Small intestine (tissue), 7 donors: ENCODE measurements around the gene ADCK2. TPM values are rescaled to one million over a fixed set of nuclear protein-coding genes. Genes with fewer than 3 reads are reported as not detected.
"Not testable (repeated sequence)": the region's sequence is repeated elsewhere in the genome, so short reads cannot be mapped to it uniquely, and the experiment has no call there.

Experiments used
- DNase-seq, 2 donors: peaks; one replicate each; pipeline versions ENCODE4 v3.0.0 to v3.0.0-alpha.2; 2013
- FAIRE-seq: peaks from 2 replicates; lab custom pipeline; 2012; peaks lifted over from hg19 to GRCh38; lab: Jason Lieb, UNC
- H3K27ac ChIP-seq, 3 donors: one replicate each; pipeline ENCODE4 v1.5.1; 2013; ENCODE audit warnings: low read length in 2 of 3, mild to moderate bottlenecking in 2 of 3, control low read depth in 1 of 3, inconsistent platforms in 1 of 3, low read depth in 1 of 3, moderate library complexity in 1 of 3
- H3K27me3 ChIP-seq, 3 donors: one replicate each; pipeline ENCODE4 v1.6.1; 2013; ENCODE audit warnings: low read length in 3 of 3, inconsistent platforms in 1 of 3; ENCODE audit not compliant: control insufficient read depth in 3 of 3, insufficient read depth in 3 of 3
- H3K36me3 ChIP-seq, 3 donors: one replicate each; pipeline ENCODE4 v1.6.1; 2013; ENCODE audit warnings: low read length in 3 of 3, inconsistent platforms in 1 of 3, low read depth in 1 of 3, mild to moderate bottlenecking in 1 of 3, moderate library complexity in 1 of 3; ENCODE audit not compliant: control insufficient read depth in 3 of 3, insufficient read depth in 2 of 3
- H3K4me1 ChIP-seq, 3 donors: one replicate each; pipeline ENCODE4 v1.6.1; 2013; ENCODE audit warnings: low read length in 2 of 3, inconsistent platforms in 1 of 3, low read depth in 1 of 3, mild to moderate bottlenecking in 1 of 3, moderate library complexity in 1 of 3; ENCODE audit not compliant: control insufficient read depth in 3 of 3, insufficient read depth in 2 of 3
- H3K4me3 ChIP-seq, 3 donors: one replicate each; pipeline ENCODE4 v1.5.1; 2013; ENCODE audit warnings: low read length in 3 of 3, control low read depth in 1 of 3, inconsistent platforms in 1 of 3, low read depth in 1 of 3, mild to moderate bottlenecking in 1 of 3, moderate library complexity in 1 of 3
- H3K9me3 ChIP-seq, 2 donors: one replicate each; pipeline ENCODE4 v1.6.1; 2013; ENCODE audit warnings: low read depth in 1 of 2, low read length in 1 of 2; ENCODE audit not compliant: control insufficient read depth in 2 of 2, insufficient read depth in 1 of 2
- WGBS, 3 donors: extraction: QIAGEN DNeasy Blood & Tissue Kit; methylation state at CpG; one replicate each; pipeline ENCODE4 v1.1.7; 2013; 5-methylcytosine and 5-hydroxymethylcytosine counted together
- polyA plus RNA-seq, 4 donors: library from polyadenylated mRNA; stranded (reverse) in 3 of 4; unstranded in 1 of 4; fragments of 200-250 nt in 3 of 4; fragments of 120-200 nt in 1 of 4; gene quantifications; one replicate each; pipeline versions ENCODE4 v1.2.1 to v1.2.3, GENCODE V29; 2013
- donor health status: healthy with polysubstance abuse.
- donor health status: control.
- donor health status: control.
- donor health status: Bipolar disorder and iron deficiency.
- donor health status: healthy.

The ADCK2 gene
- polyA plus RNA-seq, 4 donors, result 7.6 to 20.1 (median 12.2) TPM

- Histone ChIP-seq H3K4me1 (peaks cover 0 to 4% (median 0%) of the 10 kb centered on the region in 3 donors), H3K9me3 (no peaks in the 10 kb centered on the region), H3K27ac (no peak overlapping the region), H3K4me3 (no peak overlapping the region), H3K36me3 (no peaks in the 10 kb centered on the region), H3K27me3 (peaks cover 0 to 3% (median 0%) of the 10 kb centered on the region in 3 donors)
- WGBS, 3 donors, result 32 to 43% (median 38%) methylated on average over 2 of the region's 2 CpGs
- DNase-seq, result no peak
- no peak for FAIRE-seq
Measured at GRCh38 chr7:140661124-140661523, 11.6 kb upstream of the ADCK2 start.

GRCh38 chr7:140662938-140663337 is 9.8 kb upstream of the ADCK2 start:
- FAIRE-seq, H3K4me3 ChIP-seq: not testable (repeated sequence)

GRCh38 chr7:140667476-140667875 is 5.3 kb upstream of the ADCK2 start:
- no peaks in the 10 kb centered on the region for H3K27me3 ChIP-seq
- H3K27ac ChIP-seq, result no peak overlapping the region
- H3K36me3 ChIP-seq, result no peaks in the 10 kb centered on the region
- no peak overlapping the region for H3K4me3 ChIP-seq
- H3K9me3 ChIP-seq, result no peaks in the 10 kb centered on the region
- no peak for DNase-seq
- peaks cover 0 to 5% (median 0%) of the 10 kb centered on the region in 3 donors for H3K4me1 ChIP-seq
- 76 to 89% (median 87%) methylated on average over 1 of the region's 1 CpG for WGBS, 3 donors
- FAIRE-seq, result no peak

More at GRCh38 chr7:140662938-140663337, 9.8 kb upstream of the ADCK2 start:
- H3K27ac ChIP-seq, H3K36me3 ChIP-seq, H3K9me3 ChIP-seq, H3K4me1 ChIP-seq, H3K27me3 ChIP-seq, DNase-seq: not testable (repeated sequence)
- WGBS, 3 donors, result 31 to 94% (median 79%) methylated on average over 1 of the region's 2 CpGs

- FAIRE-seq, result no peak
- 84 to 93% (median 90%) methylated on average over 1 of the region's 1 CpG for WGBS, 3 donors
- no peaks in the 10 kb centered on the region for H3K27me3 ChIP-seq
- H3K9me3 ChIP-seq, result no peaks in the 10 kb centered on the region
- no peak for DNase-seq
- H3K4me1 ChIP-seq, result peaks cover 0 to 5% (median 0%) of the 10 kb centered on the region in 3 donors
- H3K36me3 ChIP-seq, result no peaks in the 10 kb centered on the region
- H3K4me3 ChIP-seq, result no peak overlapping the region
- H3K27ac ChIP-seq, result no peak overlapping the region
Measured at GRCh38 chr7:140668641-140669040, 4.1 kb upstream of the ADCK2 start.

GRCh38 chr7:140669352-140669751 is 3.4 kb upstream of the ADCK2 start:
- DNase-seq, result no peak
- H3K4me3 ChIP-seq, result no peak overlapping the region
- H3K27ac ChIP-seq, result no peak overlapping the region
- peaks cover 0 to 5% (median 0%) of the 10 kb centered on the region in 3 donors for H3K4me1 ChIP-seq
- no peak for FAIRE-seq
- no peaks in the 10 kb centered on the region for H3K9me3 ChIP-seq
- H3K27me3 ChIP-seq, result no peaks in the 10 kb centered on the region
- no peaks in the 10 kb centered on the region for H3K36me3 ChIP-seq
- WGBS, 3 donors, result 90 to 92% (median 91%) methylated on average over 3 of the region's 3 CpGs

- not testable (repeated sequence) for H3K36me3 ChIP-seq, H3K9me3 ChIP-seq, H3K4me3 ChIP-seq, FAIRE-seq, DNase-seq, H3K27ac ChIP-seq, H3K4me1 ChIP-seq, H3K27me3 ChIP-seq
- WGBS, 3 donors, result 66 to 84% (median 76%) methylated on average over 9 to 10 of the region's 10 CpGs
Measured at GRCh38 chr7:140669862-140670261, 2.9 kb upstream of the ADCK2 start.

- H3K4me3 ChIP-seq, result no peak overlapping the region
- peaks cover 0 to 5% (median 0%) of the 10 kb centered on the region in 3 donors for H3K4me1 ChIP-seq
- H3K27ac ChIP-seq, result no peak overlapping the region
- 63 to 71% (median 67%) methylated on average over 4 of the region's 4 CpGs for WGBS, 3 donors
- FAIRE-seq, result no peak
- H3K36me3 ChIP-seq, result no peaks in the 10 kb centered on the region
- H3K9me3 ChIP-seq, result no peaks in the 10 kb centered on the region
- H3K27me3 ChIP-seq, result no peaks in the 10 kb centered on the region
- DNase-seq, result no peak
Measured at GRCh38 chr7:140670343-140670935, 2.3 kb upstream of the ADCK2 start.

- peaks cover 0 to 5% (median 0%) of the 10 kb centered on the region in 3 donors for H3K4me1 ChIP-seq
- no peak overlapping the region for H3K4me3 ChIP-seq
- no peaks in the 10 kb centered on the region for H3K9me3 ChIP-seq
- peaks cover 0 to 4% (median 0%) of the 10 kb centered on the region in 3 donors for H3K36me3 ChIP-seq
- H3K27ac ChIP-seq, result no peak overlapping the region
- 79 to 90% (median 83%) methylated on average over 15 of the region's 15 CpGs for WGBS, 3 donors
- no peak for FAIRE-seq
- DNase-seq, result no peak
- H3K27me3 ChIP-seq, result no peaks in the 10 kb centered on the region
Measured at GRCh38 chr7:140671966-140672365, 779 bp upstream of the ADCK2 start.
